GM21360 (cell line): ENCODE results near the gene KCNMA1.

Source experiments
- ATAC-seq: cut with Tn5 transposase; IDR thresholded peaks from one replicate; pipeline ENCODE4 v1.9.1; 2021; ENCODE audit warnings: mild to moderate bottlenecking, moderate library complexity; ENCODE audit not compliant: unreplicated experiment

KCNMA1 gene

GRCh38 chr10:76901701-76902100, 735.9 kb downstream of the KCNMA1 start:
- ATAC-seq = no peak

- ATAC-seq = no peak
These were observed 738.1 kb downstream of the KCNMA1 start for GRCh38 chr10:76899490-76899889.

GRCh38 chr10:76892766-76893479, 744.7 kb downstream of the KCNMA1 start:
- ATAC-seq = no peak

GRCh38 chr10:76887223-76888010, 750.2 kb downstream of the KCNMA1 start:
- ATAC-seq = no peak

GRCh38 chr10:76885816-76886215, 751.8 kb downstream of the KCNMA1 start:
- ATAC-seq = no peak

- ATAC-seq = no peak
These were observed 752.8 kb downstream of the KCNMA1 start for GRCh38 chr10:76884673-76885275.

- no peak for ATAC-seq
These were observed 754.0 kb downstream of the KCNMA1 start for GRCh38 chr10:76883596-76883995.

- ATAC-seq = no peak
These were observed 754.8 kb downstream of the KCNMA1 start for GRCh38 chr10:76882796-76883195.

GRCh38 chr10:76882245-76882644, 755.4 kb downstream of the KCNMA1 start:
- peak; percentile 42 for ATAC-seq

- ATAC-seq = peak; percentile 94
These were observed 756.0 kb downstream of the KCNMA1 start for GRCh38 chr10:76881477-76882220.

- ATAC-seq = no peak
These were observed 756.7 kb downstream of the KCNMA1 start for GRCh38 chr10:76880931-76881330.

GRCh38 chr10:76879116-76879913, 758.3 kb downstream of the KCNMA1 start:
- no peak for ATAC-seq

GRCh38 chr10:76878514-76878913, 759.1 kb downstream of the KCNMA1 start:
- no peak for ATAC-seq

- no peak for ATAC-seq
These were observed 762.7 kb downstream of the KCNMA1 start for GRCh38 chr10:76874896-76875295.

GRCh38 chr10:76874176-76874575, 763.4 kb downstream of the KCNMA1 start:
- no peak for ATAC-seq

GRCh38 chr10:76871697-76872295, 765.8 kb downstream of the KCNMA1 start:
- ATAC-seq = no peak

- no peak for ATAC-seq
These were observed 767.7 kb downstream of the KCNMA1 start for GRCh38 chr10:76869931-76870330.

- ATAC-seq = no peak
These were observed 769.3 kb downstream of the KCNMA1 start for GRCh38 chr10:76868098-76868977.
